Skin epidermis (tissue), 12 donors: Measurements from ENCODE around the gene UBE2L3.
"Not testable (repeated sequence)": the region's sequence is repeated elsewhere in the genome, so short reads cannot be mapped to it uniquely, and the experiment has no call there.

Experiments
- H3K27ac ChIP-seq, 21 experiments: fragments of 200-600 bp; sonication (generic) in 11 of 21; one replicate each; pipeline ENCODE4 v1.5.0; 2020; ENCODE audit warnings: mild to moderate bottlenecking in 3 of 21, inconsistent platforms in 2 of 21, moderate library complexity in 2 of 21
- H3K4me3 ChIP-seq, 7 experiments: fragments of 200-600 bp; sonication (generic) in 2 of 7; one replicate each; pipeline ENCODE4 v1.5.0; 2020; ENCODE audit warnings: inconsistent platforms in 2 of 7, mild to moderate bottlenecking in 2 of 7, moderate library complexity in 1 of 7

The UBE2L3 gene

DNA sequence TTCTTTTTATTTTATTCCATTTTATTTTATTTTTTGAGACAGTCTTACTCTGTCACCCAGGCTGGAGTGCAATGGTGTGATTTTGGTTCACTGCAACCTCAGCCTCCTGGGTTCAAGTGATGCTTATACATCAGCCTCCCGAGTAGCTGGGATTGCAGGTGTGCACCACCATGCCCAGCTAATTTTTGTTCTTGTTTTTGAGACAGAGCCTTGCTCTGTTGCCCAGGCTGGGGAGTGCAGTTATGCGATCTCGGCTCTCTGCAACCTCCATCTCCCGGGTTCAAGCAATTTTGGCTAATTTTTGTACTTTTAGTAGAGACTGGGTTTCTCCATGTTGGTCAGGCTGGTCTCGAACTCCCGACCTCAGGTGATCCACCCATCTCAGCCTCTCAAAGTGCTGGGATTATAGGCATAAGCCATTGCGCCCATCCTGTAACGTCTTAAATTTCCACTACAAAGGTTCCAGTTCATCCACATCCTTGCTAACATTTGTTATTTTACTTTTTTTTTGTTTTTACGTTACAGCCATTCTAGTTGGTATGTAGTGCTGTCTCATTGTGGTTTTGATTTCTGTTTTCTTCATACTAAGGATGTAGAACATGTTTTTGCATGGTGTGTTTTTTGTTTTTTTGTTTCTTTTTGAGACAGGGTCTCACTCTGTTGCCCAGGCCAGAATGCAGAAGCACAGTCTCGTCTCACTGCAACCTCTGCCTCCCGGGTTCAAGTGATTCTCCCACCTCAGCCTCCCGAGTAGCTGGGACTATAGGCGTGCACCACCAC, 29.0 kb downstream of the UBE2L3 start:
- not testable (repeated sequence) for H3K27ac ChIP-seq, H3K4me3 ChIP-seq

DNA sequence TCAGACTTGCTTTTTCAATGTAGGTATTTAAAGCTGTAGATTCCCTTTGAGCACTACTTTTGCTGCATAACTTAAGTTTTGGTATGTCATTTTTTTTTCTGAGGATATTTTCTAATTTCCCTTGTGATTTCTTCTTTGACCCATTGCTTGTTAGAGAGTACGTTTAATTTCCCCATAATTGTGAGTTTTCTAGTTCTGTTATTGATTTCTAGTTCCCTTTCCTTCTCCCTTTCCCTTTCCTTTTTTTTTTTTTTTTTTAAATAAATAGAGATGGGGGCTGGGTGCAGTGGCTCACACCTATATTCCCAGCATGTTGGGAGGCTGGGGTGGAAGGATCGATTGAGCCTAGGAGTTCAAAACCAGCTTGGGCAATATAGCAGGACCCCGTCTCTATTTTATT, 30.8 kb downstream of the UBE2L3 start:
- no peak overlapping the region for H3K4me3 ChIP-seq
- H3K27ac ChIP-seq = no peak overlapping the region

DNA sequence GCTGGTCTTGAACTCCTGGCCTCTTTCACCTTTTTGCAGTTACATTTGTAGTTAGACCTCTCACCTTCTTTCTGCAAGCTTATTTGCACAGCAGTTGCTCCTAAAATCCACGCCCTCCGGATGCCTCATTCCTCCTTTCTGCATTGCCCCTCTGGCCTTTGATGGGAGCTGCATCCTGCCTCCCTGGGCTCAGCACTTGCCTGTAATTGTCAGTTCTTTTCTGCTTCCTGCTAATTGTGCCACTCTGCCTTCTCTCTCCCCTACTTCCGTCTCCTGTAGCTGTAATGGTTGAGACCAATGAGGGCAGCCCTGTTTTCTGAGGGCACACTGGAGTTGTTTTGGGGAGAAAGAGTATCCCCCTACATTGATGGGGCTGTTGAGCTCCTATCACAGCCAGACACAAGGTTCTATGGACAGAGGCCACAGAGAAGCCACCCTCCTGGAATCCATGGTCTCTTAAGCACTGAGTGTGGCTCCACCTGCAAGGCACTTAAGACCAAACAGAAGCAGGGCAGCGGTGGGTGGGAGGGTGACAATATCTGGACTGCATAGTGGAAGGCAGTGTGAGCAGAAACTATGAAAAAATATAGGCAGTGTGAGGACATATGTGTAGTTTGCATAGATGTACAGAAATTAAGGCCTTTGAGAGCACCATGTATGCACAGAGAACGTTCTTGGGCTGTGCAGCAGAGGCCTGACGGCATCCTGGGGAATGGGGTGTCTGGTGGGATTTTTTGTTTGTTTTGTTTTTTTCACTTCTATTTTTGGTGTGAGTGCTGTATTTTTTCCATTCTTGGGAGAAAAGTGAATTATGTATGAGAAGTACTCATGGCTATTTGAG, 31.8 kb downstream of the UBE2L3 start:
- Histone ChIP-seq H3K27ac (no peak overlapping the region), H3K4me3 (no peak overlapping the region)

DNA sequence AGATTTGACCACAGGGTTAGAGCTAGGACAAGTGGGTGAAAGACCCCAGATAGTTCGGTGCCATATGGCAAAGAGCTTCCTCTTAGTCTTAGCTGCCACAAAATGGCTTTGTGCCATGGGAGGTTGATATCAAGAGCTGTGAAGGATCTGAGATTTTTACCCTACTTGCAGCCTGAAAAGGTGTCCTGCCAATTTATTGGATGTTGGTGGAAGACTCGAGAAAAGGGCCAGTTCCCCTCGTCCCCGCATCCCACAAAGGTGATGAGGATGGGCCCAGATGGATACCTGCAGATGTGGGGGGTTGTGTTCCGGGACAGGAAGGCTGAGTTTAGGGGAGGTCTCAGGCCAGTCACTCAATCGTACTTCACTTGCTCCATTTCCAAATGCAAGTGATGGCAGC, 35.1 kb downstream of the UBE2L3 start:
- no peak overlapping the region for H3K4me3 ChIP-seq
- H3K27ac ChIP-seq = no peak overlapping the region

DNA sequence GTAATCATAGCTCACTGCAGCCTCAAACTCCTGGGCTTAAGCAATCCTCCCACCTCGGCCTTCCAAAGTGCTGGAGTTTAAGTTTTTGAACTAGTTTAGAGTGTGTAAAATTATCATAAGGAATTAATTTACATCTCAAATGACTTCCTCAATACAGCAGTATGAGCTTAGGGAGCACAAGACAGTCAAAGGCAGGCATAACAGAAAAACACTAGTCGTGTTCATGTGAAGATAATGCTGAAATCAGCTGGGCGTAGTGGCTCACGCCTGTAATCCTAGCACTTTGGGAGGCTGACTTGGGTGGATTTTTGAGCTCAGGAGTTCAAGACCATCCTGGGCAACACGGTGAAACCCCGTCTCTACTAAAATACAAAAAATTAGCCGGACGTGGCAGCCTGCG, 36.5 kb downstream of the UBE2L3 start:
- Histone ChIP-seq H3K4me3 (no peak overlapping the region), H3K27ac (no peak overlapping the region)

DNA sequence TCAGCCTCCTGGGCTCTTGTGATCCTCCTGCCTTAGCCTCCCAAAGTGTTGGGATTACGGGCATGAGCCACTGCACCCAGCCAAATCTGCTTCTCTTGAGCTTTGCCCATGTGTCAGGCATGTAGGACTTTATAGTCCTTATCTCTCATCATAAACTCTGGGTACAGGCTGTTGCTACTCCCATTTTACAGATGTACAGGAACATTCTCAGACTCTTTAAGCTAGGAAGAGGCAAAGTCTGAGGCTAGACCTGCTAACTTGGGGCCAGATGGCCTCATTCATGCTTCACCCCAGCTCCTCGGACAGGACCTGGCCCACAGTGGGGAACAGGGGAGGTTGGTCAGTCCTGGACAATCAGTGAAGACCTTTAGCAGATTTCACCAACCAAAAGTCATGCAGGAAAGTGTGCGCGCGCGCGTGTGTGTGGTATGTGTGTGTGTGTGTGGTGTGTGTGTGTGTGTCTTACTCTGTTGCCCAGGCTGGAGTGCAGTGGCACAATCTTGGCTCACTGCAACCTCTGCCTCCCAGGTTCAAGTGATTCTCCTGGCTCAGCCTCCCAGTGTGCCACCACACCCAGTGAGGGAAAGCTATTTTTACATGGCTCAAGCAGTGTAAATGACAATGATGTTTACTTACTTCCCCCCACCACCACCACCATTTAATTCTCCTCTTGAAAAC, 38.5 kb downstream of the UBE2L3 start:
- H3K27ac ChIP-seq = no peak overlapping the region

DNA sequence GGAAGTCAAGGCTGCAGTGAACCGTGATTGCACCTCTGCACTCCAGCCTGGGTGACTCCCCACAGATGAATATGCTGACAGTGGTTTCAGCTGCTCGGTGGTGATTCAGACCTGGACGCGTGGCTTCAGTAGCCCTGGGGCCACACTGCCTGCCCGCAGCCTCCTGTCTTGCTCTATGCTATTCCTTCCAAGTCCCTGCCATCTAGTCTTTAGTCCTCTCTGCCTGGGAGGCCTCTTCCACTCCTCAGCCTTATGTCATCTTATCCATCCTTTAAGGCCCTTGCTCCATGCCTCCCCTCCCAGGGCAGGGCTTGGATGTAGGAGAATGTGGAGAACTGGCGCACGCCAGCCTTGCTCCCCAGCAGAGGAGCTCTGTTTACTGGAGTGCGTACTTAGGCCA, 39.3 kb downstream of the UBE2L3 start:
- H3K27ac ChIP-seq = no peak overlapping the region
- no peak overlapping the region for H3K4me3 ChIP-seq

More for the DNA sequence above, 38.5 kb downstream of the UBE2L3 start:
- H3K4me3 ChIP-seq = no peak overlapping the region

DNA sequence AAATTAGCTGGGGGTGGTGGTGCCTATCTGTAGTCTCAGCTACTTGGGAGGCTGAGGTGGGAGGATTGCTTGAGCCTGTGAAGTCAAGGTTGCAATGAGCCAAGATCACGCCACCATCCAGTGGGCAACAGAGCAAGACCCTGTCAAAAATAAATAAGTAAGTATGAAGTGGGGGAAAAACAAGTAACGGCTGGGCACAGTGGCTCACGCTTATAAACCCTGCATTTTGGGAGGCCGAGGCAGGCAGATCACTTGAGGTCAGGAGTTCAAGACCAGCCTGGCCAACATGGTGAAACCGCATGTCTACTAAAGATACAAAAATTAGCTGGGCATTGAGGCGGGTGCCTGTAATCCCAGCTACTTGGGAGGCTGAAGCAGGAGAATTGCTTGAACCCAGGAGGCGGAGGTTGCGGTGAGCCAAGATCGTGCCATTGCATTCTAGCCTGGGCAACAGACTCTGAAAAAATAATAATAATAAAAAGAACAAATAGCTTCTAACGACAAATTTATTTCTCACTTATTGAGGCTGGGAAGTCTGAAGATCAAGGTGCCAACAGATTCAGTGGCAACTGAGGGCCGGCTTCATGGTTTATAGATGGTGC, 42.1 kb downstream of the UBE2L3 start:
- H3K4me3 ChIP-seq = not testable (repeated sequence)

DNA sequence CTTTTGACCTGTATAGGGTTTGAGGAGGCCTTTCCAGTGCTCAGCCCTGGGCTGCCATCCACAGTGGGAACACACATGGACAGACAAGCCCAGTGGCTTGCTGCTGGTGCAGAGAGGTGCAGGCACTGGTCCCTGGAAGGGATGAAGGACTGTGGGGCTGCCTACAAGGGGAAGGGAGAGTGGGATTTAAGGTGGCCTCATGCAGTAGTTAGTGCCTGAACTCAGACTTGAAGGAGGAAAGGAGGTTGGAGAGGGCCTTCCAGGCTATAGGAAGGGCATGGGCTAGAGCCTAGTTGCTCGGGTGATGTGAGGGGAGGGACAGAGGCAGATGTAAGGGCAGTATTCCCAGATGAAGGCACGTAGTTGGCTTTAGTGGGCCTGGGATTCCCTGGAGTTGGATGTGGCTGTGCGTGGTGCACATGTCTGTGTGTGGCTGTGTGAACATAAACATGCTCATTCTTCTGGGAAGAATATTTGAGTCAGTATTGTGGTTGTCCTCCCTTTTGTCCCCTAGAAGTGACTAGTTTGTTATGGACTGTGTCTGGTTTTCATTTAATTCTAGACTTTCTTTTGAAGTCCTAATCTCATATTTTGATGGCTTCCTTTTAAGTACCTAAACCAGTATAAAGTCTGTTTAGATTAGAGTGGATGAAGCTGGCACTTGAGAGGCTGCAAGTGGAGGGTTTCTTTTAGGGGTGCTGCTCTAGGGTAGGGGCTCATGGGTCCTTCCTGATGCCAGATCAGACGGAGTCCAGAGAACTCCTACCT, 43.9 kb downstream of the UBE2L3 start:
- Histone ChIP-seq H3K27ac (no peak overlapping the region), H3K4me3 (no peak overlapping the region)

More for the DNA sequence above, 42.1 kb downstream of the UBE2L3 start:
- not testable (repeated sequence) for H3K27ac ChIP-seq

DNA sequence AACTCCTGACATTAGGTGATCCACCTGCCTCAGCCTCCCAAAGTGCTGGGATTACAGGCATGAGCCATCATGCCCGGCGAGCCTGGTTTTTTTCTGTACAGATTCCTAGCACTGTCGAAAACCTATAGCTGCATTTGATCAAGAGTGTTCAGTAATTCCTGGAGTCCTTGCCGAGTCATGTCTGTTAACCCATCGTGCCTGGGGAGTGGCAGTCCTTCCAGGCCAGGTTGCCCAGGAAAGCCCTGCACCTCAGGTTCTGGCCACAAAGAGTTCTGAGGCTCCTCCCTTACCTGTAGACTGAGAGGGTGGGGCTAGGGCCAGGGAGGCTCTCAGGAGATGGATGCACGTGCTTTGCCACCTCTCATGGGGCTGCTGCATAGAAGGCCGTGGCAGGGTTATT, 45.3 kb downstream of the UBE2L3 start:
- Histone ChIP-seq H3K4me3 (no peak overlapping the region), H3K27ac (no peak overlapping the region)

DNA sequence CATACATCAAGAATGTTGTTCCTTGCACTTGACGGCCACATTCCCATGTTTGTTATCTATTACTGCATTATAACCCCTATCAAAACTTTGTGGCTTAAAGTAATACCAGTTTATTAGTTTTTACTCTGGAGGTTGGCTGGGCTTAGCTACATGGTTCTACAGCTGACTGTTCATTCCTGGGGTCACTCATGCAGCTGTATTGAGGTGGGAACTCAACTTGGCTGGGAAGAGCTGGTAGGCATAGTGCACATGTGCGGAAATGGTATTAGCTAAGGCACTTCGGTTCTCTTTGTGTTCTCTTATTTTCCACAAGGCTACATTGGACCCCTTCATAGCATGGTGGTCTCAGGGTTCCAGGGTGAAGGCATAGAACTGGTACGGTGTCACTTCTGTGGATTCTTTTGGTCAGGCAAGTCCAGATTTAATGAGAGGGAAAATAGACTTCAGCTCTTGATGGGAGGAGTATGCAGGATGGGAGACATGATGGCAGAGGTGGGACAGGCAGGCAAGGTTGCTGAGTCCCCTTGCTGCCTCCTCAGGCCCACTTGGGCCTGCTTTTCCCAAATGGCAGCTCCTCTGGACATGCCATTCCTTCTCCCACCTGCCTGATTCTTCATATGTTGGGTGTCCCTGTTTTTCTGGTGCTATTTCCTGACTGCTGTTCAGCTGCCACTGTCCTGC, 46.2 kb downstream of the UBE2L3 start:
- Histone ChIP-seq H3K27ac (no peak overlapping the region), H3K4me3 (no peak overlapping the region)

DNA sequence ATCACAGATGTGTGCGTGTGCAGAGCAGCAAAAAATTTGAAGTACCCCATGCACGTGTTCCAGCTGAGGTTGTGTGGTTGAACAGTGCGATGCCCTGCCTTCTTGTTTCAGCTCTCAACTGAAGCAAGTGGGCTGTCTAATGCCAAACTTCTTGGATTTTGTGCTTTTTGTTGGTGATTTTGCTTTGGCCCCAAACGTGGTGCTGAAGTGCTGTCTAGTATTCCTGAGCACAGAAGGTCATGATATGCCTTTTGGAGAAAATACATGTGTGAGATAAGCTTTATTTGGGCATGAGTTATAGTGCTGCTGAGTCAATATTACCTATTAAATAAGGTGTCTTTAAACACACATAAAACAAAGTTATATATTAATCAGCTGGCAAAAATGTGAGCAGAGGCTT, 48.2 kb downstream of the UBE2L3 start:
- no peak overlapping the region for H3K27ac ChIP-seq
- H3K4me3 ChIP-seq = no peak overlapping the region

DNA sequence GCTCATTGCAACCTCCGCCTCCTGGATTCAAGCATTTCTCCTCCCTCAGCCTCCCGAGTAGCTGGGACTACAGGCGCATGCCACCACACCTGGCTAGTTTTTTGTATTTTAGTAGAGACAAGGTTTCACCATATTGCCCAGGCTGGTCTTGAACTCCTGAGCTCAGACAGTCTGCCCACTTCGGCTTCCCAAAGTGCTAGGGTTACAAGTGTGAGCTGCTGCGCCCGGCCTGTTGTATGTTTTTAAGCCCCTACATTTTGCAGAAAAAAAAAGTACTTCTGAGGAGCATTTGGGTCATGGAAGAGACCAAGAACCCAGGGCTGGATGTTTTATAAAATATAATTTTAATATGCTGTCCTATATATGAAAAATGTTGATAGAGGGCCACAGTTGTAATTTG, 49.8 kb downstream of the UBE2L3 start:
- H3K4me3 ChIP-seq, H3K27ac ChIP-seq: not testable (repeated sequence)

DNA sequence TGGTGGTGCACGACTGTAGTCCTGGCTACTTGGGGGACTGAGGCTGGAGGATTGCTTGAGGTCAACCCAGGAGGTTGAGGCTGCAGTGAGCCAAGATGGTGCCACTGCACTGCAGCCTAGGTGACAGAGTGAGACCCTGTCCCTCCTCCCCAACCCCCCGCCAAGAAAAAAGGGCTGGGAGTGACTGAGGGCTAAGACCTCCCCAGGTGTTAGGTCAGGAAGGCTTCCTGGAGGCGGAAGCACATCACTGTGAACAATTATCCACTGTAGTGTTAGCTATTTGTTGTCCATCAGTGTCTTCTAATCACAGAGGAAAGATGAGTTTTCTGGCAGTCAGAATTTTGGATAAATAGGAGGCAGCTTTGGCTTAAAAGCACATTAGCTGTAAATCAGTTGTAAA, 53.5 kb downstream of the UBE2L3 start:
- no peak overlapping the region for H3K4me3 ChIP-seq
- no peak overlapping the region for H3K27ac ChIP-seq

DNA sequence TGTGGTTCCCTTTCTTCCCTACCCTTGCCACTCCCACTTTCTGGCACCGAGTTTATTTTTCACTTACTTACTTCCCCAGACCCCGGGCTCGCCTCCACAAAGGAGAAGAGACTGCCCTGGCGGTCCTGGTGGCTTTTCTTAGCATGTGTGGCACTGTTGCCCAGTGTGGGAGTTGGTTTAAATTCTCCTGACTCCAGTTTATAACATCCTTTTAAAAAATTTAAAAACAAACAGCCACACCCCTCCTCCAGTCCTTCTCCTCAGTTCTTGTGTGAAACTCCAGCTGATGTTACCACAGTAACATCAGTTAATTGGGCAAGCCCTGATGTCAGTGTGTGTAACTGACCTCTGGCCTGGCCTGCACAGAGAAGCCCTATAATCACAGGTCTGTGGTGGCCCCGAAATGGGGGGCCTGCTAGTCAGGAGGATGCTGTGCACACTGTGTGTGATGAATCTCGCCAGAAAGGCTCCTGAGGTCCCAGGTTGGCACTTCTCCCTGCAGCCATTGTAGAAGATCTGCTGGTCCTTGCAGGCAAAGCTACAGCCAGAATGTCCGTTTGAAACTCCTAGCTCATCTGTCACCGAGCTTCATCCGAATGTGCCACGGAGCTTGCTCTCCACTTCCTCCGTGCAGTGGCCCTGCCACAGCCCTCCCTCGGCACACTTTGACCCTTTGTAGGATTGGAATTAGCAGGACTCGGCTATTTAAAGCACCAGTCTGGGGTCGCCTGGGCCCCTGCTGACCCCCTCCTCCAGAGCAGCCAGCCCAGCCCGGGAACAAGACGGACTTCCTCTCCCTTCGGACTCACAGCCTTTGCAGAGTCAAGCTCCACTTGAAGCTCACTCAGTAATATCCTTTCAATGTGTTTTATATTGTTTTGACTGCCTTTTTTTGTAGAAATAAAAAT, 54.8 kb downstream of the UBE2L3 start:
- Histone ChIP-seq H3K4me3 (no peak overlapping the region), H3K27ac (peak overlapping the region in 1 of 21 experiments; percentile 11)

DNA sequence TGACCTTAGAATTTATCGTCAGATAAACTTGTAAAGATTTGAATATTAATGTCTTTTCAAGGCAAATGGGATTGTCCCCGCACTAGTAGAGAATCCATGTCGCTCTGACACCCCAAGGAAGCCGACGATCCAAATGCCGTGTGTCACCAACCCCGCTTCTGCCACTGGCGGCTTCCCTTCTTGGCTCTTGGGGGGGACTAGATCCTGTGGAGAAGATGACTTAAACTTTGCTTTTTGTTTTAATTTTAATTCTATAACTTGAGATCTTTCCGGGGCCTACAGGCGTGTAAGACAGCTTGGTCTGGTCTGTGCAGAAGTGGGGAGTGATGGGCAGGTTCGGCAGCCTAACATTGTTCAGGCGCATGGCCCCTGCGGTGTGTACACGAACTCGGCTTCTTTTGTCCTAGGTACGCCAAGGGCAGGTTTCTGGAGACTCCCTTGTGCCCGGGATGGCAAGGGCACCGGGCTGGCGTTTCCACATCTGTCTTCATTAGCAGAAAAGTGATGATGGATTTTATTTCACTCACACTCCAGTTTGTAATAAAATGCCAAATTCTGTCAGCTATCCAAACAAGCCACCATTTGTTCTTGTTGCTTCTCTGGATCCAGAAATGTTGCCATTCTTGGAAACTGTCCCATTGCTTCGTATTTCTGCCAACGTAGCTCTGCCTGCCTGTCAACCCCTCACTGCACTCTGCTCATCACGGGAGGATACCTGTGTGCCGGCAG, 55.6 kb downstream of the UBE2L3 start:
- peak overlapping the region in 1 of 21 experiments; percentile 58 for H3K27ac ChIP-seq
- H3K4me3 ChIP-seq = no peak overlapping the region

DNA sequence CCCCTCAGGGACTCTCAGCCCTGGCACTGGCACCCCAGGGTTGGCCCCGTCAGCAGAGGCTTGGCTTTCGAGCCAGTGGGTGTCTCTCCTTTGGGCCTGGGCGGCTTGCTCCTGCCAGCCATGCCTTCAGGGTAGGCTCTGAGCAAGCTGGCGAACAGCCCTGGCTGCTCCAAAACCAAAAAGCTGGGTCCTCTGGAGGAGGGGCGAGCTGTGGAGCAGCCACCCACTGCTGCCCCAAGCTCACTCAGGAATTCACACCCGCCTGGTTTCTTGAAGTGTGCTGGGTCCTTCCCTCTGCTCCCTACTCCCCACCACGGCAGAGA, 56.1 kb downstream of the UBE2L3 start:
- peak overlapping the region in 1 of 21 experiments; percentile 58 for H3K27ac ChIP-seq
- H3K4me3 ChIP-seq = no peak overlapping the region
